Cardiac muscle cell (in vitro differentiated cells and primary cell): ENCODE data around the gene PCDH9. TPM values are rescaled to one million over a fixed set of nuclear protein-coding genes. Genes with fewer than 3 reads are reported as not detected.

ENCODE experiments used
- DNase-seq, 2 donors: peaks; one replicate each; pipeline versions ENCODE4 v3.0.0 to v3.0.0-alpha.2; 2010 to 2017; ENCODE audit warnings: low read depth in 1 of 2, low spot score in 1 of 2
- H3K27ac ChIP-seq: fragments of 200-600 bp; sonication (generic); 2 replicates; pipeline ENCODE4 v1.5.1; 2016
- H3K27me3 ChIP-seq: fragments of 200-600 bp; sonication (generic); 2 replicates; pipeline ENCODE4 v1.6.0; 2016; ENCODE audit warnings: control low read depth
- H3K36me3 ChIP-seq: fragments of 200-600 bp; sonication (generic); 2 replicates; pipeline ENCODE4 v1.5.1; 2016; ENCODE audit warnings: control low read depth
- H3K4me1 ChIP-seq: fragments of 200-600 bp; sonication (generic); 2 replicates; pipeline ENCODE4 v1.8.1; 2017; ENCODE audit warnings: low read depth, mild to moderate bottlenecking, mixed run types
- H3K4me3 ChIP-seq: fragments of 200-600 bp; sonication (generic); 2 replicates; pipeline ENCODE4 v1.5.1; 2016; ENCODE audit warnings: mild to moderate bottlenecking
- H3K9me3 ChIP-seq: fragments of 200-600 bp; sonication (generic); 2 replicates; pipeline ENCODE4 v1.5.1; 2017; ENCODE audit warnings: low read depth, mild to moderate bottlenecking, control low read depth
- polyA plus RNA-seq: library from polyadenylated mRNA; unstranded; fragments of >200 nt; fragmentation: Nextera tagmentation; extraction: Ambion mirVana; gene quantifications from 2 replicates; pipeline ENCODE4 v1.2.1, GENCODE V29; 2016
- total RNA-seq: library from RNA; depleted of rRNA; stranded (reverse); fragments of >200 nt; gene quantifications from 2 replicates; pipeline ENCODE4 v1.2.3, GENCODE V29; 2016
- TF ChIP-seq, protein P1 (sequence below): IDR thresholded peaks from 2 replicates; pipeline ENCODE4 v1.5.1; 2012; ENCODE audit warnings: low read depth, mild to moderate bottlenecking, low read length

The PCDH9 gene
- total and polyA plus RNA-seq, 2 experiments from 2014 or later = 1.6 to 2.3 TPM

- Histone ChIP-seq H3K36me3 (no peaks in the 10 kb centered on the region), H3K27ac (no peak overlapping the region), H3K4me1 (peaks cover 9% of the 10 kb centered on the region), H3K27me3 (no peaks in the 10 kb centered on the region), H3K4me3 (no peak overlapping the region), H3K9me3 (no peaks in the 10 kb centered on the region)
- no peak for DNase-seq
- TF ChIP-seq, protein P1, sequence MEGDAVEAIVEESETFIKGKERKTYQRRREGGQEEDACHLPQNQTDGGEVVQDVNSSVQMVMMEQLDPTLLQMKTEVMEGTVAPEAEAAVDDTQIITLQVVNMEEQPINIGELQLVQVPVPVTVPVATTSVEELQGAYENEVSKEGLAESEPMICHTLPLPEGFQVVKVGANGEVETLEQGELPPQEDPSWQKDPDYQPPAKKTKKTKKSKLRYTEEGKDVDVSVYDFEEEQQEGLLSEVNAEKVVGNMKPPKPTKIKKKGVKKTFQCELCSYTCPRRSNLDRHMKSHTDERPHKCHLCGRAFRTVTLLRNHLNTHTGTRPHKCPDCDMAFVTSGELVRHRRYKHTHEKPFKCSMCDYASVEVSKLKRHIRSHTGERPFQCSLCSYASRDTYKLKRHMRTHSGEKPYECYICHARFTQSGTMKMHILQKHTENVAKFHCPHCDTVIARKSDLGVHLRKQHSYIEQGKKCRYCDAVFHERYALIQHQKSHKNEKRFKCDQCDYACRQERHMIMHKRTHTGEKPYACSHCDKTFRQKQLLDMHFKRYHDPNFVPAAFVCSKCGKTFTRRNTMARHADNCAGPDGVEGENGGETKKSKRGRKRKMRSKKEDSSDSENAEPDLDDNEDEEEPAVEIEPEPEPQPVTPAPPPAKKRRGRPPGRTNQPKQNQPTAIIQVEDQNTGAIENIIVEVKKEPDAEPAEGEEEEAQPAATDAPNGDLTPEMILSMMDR = no peak
These were observed 54.2 kb downstream of the PCDH9 start for GRCh38 chr13:67175836-67176459.

- H3K9me3 ChIP-seq = no peaks in the 10 kb centered on the region
- no peak overlapping the region for H3K27ac ChIP-seq
- H3K4me1 ChIP-seq = peaks cover 4% of the 10 kb centered on the region
- H3K27me3 ChIP-seq = no peaks in the 10 kb centered on the region
- no peaks in the 10 kb centered on the region for H3K36me3 ChIP-seq
- DNase-seq = no peak
- TF ChIP-seq, protein P1 = no peak
- no peak overlapping the region for H3K4me3 ChIP-seq
These were observed 61.8 kb downstream of the PCDH9 start for GRCh38 chr13:67168384-67168783.

- Histone ChIP-seq H3K4me3 (no peak overlapping the region), H3K27me3 (no peaks in the 10 kb centered on the region), H3K4me1 (peaks cover 5% of the 10 kb centered on the region), H3K36me3 (no peaks in the 10 kb centered on the region), H3K9me3 (no peaks in the 10 kb centered on the region), H3K27ac (no peak overlapping the region)
- DNase-seq = no peak
- TF ChIP-seq, protein P1 = no peak
These were observed 62.7 kb downstream of the PCDH9 start for GRCh38 chr13:67167420-67167819.

GRCh38 chr13:67161176-67161575 lies 69.0 kb downstream of the PCDH9 start:
- Histone ChIP-seq H3K4me1 (peaks cover 10% of the 10 kb centered on the region), H3K27me3 (no peaks in the 10 kb centered on the region), H3K27ac (no peak overlapping the region), H3K9me3 (no peaks in the 10 kb centered on the region), H3K4me3 (no peak overlapping the region), H3K36me3 (no peaks in the 10 kb centered on the region)
- TF ChIP-seq, protein P1 = no peak
- DNase-seq = no peak

- no peaks in the 10 kb centered on the region for H3K36me3 ChIP-seq
- H3K27me3 ChIP-seq = no peaks in the 10 kb centered on the region
- H3K9me3 ChIP-seq = no peaks in the 10 kb centered on the region
- TF ChIP-seq, protein P1 = no peak
- no peak overlapping the region for H3K4me3 ChIP-seq
- no peak overlapping the region for H3K27ac ChIP-seq
- DNase-seq = no peak
- peaks cover 10% of the 10 kb centered on the region for H3K4me1 ChIP-seq
These were observed 71.2 kb downstream of the PCDH9 start for GRCh38 chr13:67158903-67159302.
